GM18502 (cell line): ENCODE results near the gene IL5RA.

Experiments
- ATAC-seq: cut with Tn5 transposase; IDR thresholded peaks from one replicate; pipeline ENCODE4 v1.9.1; 2021; ENCODE audit warnings: mild to moderate bottlenecking; ENCODE audit not compliant: unreplicated experiment, poor library complexity

Gene IL5RA

GRCh38 chr3:3069723-3070122 lies 40.5 kb downstream of the IL5RA start:
- ATAC-seq, result no peak

DNA sequence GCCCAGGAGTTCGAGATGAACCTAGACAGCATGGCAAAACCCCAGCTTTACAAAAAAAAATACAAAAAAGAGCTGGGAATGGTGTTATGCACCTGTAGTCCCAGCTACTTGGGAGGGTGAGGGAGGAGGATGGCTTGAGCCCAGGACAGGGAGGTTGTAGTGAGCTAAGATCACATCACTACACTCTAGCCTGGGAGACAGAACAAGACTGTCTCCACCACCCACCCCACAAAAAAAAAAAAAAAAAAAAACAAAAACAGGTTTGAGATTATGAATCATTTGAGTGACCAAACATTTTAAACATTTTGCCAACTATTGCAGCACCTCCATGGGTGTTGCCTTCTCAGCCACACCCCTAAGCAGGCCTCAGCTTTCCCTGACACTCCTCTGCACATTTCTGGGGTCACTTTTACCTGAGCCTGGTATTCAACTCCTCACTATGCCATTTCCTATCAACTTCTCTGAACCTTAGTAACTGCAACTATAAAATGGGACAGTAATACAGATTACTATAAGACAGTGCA lies 41.8 kb downstream of the IL5RA start:
- no peak for ATAC-seq

DNA sequence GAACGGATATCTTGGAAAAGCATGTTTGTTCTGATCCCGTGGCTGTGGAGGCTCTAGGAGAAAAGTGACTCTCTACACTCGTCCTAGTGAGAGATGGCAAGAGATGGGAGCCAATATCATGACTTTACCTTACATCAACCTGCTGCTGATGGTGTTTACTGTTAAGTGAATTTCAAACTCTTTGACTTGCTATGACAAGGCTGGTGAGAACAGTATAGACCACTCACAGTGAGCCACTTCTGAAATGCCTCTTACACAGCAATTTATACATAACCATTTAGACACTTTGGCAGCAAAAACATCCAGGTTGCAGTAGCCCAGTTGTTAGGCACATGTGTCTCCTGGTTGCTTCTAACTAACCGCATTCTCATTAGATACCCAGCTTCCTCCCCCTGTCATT lies 43.3 kb downstream of the IL5RA start:
- no peak for ATAC-seq

GRCh38 chr3:3066378-3066777 lies 43.8 kb downstream of the IL5RA start:
- peak; percentile 72 for ATAC-seq

- ATAC-seq, result peak; percentile 43
Measured at GRCh38 chr3:3065876-3066275, 44.3 kb downstream of the IL5RA start.

DNA sequence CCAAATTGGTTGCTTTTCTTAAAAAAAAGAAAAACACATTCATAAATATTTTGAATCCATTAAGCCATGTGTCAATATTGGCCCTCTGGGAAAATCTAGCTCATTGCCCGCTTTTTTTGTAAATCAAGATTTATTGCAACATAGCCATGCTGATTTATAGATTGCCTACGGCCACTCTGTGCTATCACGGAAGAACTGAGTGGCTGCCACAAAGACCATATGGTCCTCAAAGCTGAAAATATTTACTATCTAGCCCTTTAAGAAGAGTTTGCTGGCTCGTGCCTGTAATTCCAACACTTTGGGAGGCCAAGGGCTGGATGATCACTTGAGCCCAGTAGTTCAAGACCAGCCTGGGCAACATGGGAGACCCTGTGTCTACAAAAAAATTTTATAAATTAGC lies 45.9 kb downstream of the IL5RA start:
- ATAC-seq, result no peak

- ATAC-seq, result no peak
Measured at GRCh38 chr3:3059645-3060044, 50.5 kb downstream of the IL5RA start.

GRCh38 chr3:3053974-3054373 lies 56.2 kb downstream of the IL5RA start:
- ATAC-seq, result no peak

- peak; percentile 73 for ATAC-seq
Measured at GRCh38 chr3:3038201-3038991, 71.8 kb downstream of the IL5RA start.

- no peak for ATAC-seq
Measured at GRCh38 chr3:3037156-3037555, 73.0 kb downstream of the IL5RA start.

- no peak for ATAC-seq
Measured at GRCh38 chr3:3031326-3031725, 78.8 kb downstream of the IL5RA start.

DNA sequence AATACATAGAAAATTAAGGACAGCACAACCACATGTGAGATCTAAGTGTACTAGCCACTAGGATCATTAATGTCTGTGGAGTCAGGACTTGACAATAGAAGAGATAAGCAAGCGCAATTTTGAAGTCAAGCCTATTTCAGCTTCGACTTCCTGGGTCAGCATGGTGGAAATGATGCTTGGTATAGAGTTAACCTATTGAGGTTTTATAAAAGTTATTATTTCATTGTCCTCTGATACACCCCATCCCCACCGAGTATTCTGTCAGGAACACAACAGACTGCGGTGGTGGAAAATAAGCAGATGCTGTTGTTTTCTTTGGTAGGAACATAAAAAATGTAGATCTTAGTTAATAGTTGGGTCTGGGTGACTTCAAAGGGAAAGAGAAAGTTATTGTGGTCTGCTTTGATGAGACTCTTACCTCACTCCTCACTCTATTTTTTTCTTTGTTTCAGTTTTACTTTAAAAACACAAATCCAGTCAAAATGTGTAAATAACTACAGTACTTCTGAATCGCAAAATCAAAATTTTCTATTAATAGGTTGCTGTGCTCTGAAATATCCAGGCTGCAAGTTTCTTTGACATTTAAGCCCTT lies 82.1 kb downstream of the IL5RA start:
- peak; percentile 95 for ATAC-seq

- no peak for ATAC-seq
Measured at GRCh38 chr3:3023111-3023745, 86.9 kb downstream of the IL5RA start.

GRCh38 chr3:3020209-3020608 lies 90.0 kb downstream of the IL5RA start:
- no peak for ATAC-seq
